ENCODE data around the gene NRN1L.
"Not testable (repeated sequence)": the region's sequence is repeated elsewhere in the genome, so short reads cannot be mapped to it uniquely, and the experiment has no call there.

NRN1L gene

DNA sequence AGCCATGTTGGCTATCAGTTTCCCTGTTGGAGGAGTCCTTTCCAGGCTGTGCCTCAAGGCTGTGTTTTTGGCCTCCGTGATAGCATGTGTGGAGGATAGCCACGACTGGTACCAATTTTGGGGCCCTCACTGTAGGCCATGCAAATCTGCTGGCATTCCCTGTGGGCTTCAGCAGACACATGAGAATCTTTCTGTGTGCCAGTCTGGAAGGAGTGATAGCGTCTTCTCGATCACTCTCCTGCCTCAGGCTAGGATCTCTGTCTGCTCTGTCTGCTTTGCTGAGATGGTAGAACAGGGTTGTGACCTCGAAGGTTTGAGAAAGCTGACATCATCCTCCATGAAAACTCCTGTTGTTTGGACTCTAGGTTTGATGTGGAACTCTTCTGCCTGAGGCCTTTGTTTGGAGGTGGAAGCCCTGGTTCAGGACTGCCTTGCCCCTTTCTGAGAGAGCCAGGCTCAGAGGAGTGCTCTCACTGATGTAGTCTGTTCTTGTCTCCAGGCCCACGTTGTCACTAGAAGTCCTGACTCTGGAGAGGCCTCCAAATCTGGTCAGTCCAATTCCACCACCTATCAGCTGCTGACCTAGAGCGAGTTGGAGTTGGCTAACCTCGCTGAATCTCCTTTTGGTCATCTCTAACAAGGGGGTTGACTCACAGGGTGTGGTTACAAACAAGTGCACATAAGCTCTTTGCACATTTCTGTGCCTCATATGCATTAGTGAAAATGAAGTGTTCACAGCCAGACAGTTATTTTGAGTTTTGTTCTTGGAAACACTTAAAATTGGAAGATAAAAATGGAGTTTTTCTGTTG is 23.9 kb upstream of the NRN1L start:
- DNase-seq (ENCODE audit: low spot score), result no peak

- DNase-seq (ENCODE audit: low spot score), result no peak
These were observed 22.8 kb upstream of the NRN1L start for GRCh38 chr16:67861877-67862276.

DNA sequence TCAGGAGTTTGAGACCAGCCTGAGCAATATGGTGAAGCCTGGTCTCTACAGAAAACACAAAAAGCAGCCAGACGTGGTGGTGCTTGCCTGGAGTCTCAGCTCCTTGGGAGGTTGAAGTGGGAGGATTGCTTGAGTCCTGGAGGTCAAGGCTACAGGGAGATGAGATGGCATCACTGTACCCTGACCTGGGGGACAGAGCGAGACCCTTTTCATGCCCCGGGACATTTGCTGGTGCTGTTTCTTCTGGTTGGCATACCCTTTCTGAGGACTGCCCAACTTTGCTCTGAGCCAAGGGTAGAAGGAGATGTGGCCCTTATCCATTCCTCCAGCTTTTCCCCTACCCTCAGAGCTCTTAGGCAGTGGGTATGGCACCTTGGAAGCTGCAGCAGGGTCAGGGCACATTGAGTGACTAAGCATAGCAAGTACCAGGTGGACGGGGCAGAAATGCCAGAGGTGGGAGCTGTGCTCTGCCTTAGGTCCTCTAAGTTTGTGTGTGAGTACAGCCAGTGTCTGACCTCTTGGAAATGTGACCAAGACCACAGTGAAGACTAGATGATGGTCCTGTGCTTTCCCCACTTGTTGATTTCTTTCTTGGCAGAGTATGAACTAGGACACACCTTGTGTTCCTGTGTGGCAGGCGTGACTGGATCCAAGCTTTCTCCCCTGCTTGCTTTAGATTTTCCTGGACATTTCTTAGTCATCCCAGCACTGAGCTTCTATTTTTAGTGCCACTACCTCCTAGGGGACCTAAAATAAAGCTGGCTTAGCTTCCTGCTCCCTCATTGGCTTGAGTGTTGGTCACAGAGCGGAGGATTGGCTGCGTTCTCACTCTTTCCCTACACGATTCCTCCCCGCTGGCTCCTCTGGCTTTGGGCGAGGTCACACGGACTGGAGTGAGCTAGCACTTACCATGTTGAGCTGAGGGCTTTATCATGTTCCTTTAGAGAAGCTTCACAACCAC is 21.8 kb upstream of the NRN1L start:
- DNase-seq (ENCODE audit: low spot score), result peak; percentile 50

GRCh38 chr16:67864044-67864443 is 20.6 kb upstream of the NRN1L start:
- DNase-seq (ENCODE audit: low spot score), result not testable (repeated sequence)

DNA sequence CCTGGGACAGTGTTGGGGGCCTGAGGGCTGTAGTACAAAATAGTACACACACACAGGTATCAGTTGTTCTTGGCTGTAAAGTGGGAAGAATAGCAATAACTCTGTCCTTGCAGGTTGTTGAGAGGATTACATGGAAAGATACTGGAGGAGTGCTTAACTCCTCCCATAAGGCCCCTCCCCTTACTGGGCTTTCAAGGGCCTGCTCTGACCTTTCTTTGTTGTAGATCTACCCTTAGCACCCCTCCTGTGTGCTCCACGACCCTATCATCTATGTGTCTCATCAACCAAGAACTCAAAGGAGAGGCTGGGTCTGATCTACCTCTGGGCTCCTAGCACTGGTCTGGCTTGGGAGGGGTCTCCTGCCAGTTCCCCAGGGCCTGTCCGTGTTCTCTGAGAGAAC is 20.1 kb upstream of the NRN1L start:
- no peak for DNase-seq (ENCODE audit: low spot score)

- DNase-seq (ENCODE audit: low spot score), result peak; percentile 38
These were observed 19.4 kb upstream of the NRN1L start for GRCh38 chr16:67865318-67865717.

GRCh38 chr16:67868290-67868689 is 16.4 kb upstream of the NRN1L start:
- DNase-seq (ENCODE audit: low spot score), result no peak

DNA sequence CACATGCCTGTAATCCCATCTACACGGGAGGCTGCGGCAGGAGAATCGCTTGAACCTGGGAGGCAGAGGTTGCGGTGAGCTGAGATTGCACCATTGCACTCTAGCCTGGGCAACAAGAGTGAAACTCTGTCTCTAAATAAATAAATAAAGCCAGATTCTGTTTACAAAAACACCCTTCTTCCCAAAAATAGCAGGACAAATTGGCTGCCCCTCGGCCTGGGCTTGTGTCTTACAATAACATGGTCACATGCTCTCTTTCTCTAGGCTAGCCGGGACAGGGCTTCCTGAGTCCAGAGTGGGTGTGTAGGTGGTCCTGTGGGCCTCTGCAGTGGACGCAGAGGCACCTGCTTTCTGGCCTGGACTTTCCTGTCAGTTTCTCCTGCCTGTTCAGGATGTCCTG is 15.0 kb upstream of the NRN1L start:
- no peak for DNase-seq (ENCODE audit: low spot score)

DNA sequence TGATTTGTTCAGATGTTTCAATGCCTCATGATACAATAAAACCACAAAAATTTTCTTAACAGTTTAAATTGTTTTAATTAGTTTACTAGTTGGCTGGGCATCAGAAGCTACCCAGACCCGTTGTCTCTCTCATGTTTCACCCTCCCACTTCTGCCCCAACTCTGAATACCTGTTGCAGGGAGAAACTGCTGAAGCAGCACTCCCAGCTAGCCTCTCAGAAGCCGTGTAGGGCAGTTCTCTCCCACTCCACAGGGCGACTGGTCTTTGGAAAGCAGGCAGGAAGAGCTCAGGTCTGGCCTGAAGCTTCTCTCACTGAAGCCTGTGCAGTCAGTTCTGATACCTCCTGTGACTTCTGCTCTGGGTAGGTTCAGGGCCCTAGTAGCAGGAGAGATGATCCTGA is 13.4 kb upstream of the NRN1L start:
- no peak for DNase-seq (ENCODE audit: low spot score)

DNA sequence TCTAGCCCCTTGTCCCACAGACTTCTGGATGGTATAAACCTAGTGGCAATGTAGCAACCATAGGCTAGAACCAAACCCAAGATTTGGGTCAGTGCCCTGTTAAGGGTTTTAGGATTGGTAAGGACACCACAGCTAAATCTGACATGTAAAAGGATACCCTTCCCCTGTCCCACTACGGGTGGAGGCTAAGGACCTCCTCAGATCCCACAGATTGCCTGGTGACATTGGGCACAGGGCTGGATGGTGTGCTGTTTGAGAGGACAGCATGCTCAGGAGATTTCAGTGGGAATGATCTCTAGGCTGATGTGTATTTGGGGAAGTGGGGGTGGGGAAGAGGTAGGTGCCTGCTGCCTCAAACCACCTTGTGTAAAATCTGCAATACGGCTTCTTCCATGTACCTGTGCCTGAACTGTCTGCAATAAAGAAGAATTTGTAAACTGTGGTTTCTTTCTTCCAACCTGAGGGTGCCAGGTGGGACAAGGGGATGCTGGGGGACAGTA is 12.5 kb upstream of the NRN1L start:
- no peak for DNase-seq (ENCODE audit: low spot score)

DNA sequence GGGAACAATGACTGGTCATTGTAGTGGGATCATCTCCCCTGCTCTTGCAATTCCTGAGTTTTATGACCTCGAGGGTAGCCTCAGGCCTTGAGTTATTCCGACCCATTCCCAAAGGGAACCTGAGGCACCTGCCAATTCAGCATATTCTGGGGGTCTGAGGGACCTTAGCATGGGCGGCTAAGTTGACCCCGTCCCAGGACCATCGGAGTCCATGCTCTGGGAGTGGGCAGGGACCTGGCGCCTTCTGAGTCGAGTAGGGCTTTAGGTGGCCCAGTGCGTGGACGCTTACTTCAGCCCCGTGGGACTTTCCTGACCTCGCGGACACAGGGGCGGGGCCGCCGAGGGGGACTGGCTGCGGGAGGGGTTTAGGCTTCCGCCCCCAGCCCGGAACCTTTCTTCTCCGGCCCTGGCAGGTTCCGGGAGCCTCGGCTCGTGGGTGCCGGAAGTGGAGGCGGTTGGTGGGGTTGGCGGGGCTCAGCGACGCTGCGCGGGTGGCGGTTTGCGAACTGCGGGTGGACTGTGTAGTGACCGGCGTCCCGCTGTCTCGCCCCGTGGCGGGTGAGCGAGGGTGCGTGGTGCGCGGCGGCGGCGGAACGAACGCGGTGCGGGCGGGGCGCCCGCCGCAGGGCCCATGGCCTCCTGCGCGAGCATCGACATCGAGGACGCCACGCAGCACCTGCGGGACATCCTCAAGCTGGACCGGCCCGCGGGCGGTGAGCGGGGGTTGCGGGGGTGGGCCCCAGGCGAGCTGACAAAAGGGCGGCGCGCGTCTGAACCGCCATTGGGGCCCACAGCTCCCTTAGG is 11.9 kb upstream of the NRN1L start, which contains the start of gene EDC4:
TSS of gene EDC4 (plus strand) at position 422 of the 804 bp plus-strand sequence. CDS start at position 632, 210 bp downstream.
- peak; percentile 73 for DNase-seq (ENCODE audit: low spot score)

DNA sequence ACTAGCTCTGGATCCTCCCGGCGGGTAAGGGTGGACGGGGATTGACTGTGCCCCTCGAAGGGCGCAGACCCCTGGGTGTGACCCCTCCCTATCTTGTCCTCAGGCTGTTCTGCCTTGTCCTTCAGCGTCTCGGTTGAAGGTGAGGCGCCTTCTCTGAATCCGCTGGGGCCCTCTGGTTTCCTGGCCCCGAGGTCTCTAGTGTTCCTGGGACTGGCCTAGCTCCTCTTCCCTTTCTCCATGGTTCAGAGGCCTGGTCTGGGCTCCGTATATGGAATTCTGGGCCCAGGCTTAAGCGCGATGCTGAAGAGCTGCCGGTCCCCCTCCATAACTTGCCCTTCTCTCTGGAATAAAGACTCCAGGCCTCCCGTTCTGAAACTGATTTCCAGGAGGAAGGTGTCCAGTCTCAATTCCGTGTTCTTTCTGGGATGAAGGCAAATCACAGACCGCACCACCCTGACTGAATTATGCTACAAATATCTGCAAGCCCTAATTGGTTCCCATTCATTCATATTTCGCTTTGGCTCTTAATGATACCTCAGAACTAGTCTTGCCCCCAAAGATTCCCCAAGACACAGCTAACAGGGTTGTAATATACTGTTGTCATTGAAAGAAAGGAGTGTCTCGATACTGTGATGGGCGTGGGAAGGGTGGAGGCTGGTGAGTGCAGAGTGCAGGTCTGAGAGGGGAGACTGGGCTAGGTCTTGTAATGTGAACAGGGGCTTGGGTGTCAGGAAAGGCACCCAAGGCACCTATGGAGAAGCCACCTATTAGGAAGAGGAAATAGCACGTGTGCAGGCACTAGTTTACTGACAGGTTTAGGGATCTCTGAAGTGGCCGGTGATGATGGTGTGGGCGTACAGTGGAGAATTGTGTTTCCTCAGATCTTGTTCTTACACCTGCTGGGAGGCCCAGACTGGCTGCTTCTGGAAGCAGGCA is 11.0 kb upstream of the NRN1L start:
- DNase-seq (ENCODE audit: low spot score), result no peak

DNA sequence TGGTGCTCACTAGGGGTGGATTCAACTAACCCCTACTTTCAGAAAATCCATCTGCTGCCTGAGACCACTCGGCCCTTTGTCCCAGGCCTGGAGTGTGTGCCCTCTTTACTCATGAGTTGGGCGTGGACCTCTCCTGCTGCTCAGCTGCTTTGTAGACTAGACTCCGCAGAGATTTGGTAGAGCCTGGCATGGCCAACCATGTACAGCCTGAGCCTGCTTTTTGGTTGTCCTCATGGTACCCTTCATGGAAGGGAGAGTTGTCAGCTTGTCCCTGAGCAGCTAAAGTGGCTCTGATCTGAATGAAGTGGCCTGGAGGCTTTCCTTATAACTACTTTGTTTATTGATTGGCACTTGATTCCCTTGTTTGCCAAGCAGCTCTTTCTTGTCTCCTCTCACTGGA is 10.3 kb upstream of the NRN1L start:
- no peak for DNase-seq (ENCODE audit: low spot score)

DNA sequence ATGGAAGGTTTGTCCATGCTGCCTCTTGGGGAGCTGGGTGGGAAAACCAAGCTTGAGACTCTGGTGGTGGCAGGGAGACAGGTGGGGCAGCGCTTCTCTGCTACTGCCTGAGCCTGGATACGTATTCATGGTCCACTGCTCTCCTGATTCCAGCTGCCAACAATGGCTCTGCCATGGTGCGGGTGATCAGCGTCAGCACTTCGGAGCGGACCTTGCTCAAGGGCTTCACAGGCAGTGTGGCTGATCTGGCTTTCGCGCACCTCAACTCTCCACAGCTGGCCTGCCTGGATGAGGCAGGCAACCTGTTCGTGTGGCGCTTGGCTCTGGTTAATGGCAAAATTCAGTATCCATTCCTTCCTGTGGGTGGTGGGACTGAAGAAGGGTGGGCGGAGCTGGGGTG is 7.6 kb upstream of the NRN1L start:
- DNase-seq (ENCODE audit: low spot score), result no peak

DNA sequence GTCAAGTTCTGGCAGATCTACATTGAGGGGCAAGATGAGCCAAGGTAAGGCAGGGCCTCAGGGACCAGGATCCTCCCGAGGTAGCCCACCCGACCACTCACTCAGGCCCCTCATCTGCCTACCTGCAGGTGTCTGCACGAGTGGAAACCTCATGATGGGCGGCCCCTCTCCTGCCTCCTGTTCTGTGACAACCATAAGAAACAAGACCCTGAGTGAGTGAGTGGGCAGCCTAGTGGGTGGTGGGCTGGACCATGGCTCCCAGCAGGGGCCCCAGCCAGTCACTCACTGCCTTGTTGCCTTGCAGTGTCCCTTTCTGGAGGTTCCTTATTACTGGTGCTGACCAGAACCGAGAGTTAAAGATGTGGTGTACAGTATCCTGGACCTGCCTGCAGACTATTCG is 6.5 kb upstream of the NRN1L start:
- no peak for DNase-seq (ENCODE audit: low spot score)

DNA sequence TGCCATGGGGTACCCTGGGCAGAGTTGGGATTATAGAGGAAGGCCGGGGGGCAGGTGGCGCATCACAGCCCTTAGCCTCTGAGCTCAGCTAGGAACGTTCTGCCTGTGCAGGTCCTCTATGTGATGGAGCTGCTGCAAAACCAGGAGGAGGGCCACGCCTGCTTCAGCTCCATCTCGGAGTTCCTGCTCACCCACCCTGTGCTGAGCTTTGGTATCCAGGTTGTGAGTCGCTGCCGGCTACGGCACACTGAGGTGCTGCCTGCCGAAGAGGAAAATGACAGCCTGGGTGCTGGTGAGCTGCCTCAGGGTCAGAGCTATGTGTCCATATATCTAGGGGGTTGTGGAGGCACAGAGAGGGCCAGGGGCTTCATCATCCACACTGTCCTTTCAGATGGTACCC is 5.8 kb upstream of the NRN1L start:
- DNase-seq (ENCODE audit: low spot score), result no peak

DNA sequence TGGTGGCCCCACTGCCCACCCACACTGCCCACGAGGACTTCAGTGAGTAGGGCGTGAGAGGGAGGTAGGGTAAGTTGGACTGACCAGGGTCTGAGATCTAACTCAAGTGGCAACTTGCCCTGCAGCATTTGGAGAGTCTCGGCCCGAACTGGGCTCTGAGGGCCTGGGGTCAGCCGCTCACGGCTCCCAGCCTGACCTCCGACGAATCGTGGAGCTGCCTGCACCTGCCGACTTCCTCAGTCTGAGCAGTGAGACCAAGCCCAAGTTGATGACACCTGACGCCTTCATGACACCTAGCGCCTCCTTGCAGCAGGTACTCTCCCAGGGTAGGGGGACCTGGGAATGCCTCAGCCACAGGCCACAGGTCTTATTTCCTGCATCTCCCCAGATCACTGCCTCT is 5.2 kb upstream of the NRN1L start:
- no peak for DNase-seq (ENCODE audit: low spot score)

DNA sequence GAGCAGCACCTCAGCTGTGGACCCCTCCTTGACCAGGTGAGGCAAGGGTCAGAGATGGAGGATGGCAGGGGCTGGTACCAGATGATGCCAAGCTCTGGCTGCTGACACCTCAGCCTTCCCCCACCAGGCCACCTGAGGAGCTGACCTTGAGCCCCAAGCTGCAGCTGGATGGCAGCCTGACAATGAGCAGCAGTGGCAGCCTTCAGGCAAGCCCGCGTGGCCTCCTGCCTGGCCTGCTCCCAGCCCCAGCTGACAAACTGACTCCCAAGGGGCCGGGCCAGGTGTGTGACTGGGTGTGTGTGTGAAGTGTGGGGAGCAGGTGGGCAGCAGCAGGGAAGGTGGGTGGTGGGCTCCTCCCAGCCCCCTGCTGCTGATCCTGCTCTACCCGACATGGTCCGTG is 4.7 kb upstream of the NRN1L start:
- no peak for DNase-seq (ENCODE audit: low spot score)

DNA sequence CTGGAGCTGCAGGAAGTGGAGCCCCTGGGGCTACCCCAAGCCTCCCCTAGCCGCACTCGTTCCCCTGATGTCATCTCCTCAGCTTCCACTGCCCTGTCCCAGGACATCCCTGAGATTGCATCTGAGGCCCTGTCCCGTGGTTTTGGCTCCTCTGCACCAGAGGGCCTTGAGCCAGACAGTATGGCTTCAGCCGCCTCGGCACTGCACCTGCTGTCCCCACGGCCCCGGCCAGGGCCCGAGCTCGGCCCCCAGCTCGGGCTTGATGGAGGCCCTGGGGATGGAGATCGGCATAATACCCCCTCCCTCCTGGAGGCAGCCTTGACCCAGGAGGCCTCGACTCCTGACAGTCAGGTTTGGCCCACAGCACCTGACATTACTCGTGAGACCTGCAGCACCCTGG is 4.1 kb upstream of the NRN1L start:
- DNase-seq (ENCODE audit: low spot score), result no peak

DNA sequence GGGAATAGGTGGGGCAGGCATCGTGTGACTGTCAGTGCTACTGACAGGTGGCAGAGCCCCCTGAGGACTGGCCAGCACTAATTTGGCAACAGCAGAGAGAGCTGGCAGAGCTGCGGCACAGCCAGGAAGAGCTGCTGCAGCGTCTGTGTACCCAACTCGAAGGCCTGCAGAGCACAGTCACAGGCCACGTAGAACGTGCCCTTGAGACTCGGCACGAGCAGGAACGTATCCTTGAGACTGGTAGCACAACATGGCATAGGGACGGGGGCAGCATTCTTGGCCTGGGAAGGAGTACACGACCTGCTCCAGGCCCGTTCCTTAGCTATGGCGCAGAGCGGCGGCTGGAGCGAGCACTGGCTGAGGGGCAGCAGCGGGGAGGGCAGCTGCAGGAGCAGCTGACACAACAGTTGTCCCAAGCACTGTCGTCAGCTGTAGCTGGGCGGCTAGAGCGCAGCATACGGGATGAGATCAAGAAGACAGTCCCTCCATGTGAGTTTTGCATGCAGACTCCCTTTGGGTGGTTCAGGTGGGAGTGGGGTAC is 3.0 kb upstream of the NRN1L start:
- DNase-seq (ENCODE audit: low spot score), result no peak
